GM18526 (cell line): ENCODE results near the gene NCL.

Source experiments
- POLR2A ChIP-seq: IDR thresholded peaks from 3 replicates; pipeline ENCODE4 v1.6.1; 2011; ENCODE audit not compliant: insufficient read length; ENCODE audit errors: extremely low read depth

Gene NCL

GRCh38 chr2:231463698-231464575 lies at the start of gene NCL:
TSS of gene NCL (minus strand) at chr2:231464484. CDS start at chr2:231464353, 131 bp downstream.
- peak; percentile 99 for TF ChIP-seq POLR2A

- no peak for TF ChIP-seq POLR2A
Measured at GRCh38 chr2:231513746-231514224, 49.5 kb upstream of the NCL start.

- TF ChIP-seq POLR2A = no peak
Measured at GRCh38 chr2:231512222-231512621, 47.9 kb upstream of the NCL start.

- TF ChIP-seq POLR2A = no peak
Measured at GRCh38 chr2:231503766-231504165, 39.5 kb upstream of the NCL start.

- TF ChIP-seq POLR2A = no peak
Measured at GRCh38 chr2:231502596-231502995, 38.3 kb upstream of the NCL start.

- TF ChIP-seq POLR2A = no peak
Measured at GRCh38 chr2:231497651-231498050, 33.4 kb upstream of the NCL start.

- TF ChIP-seq POLR2A = no peak
Measured at GRCh38 chr2:231494669-231495068, 30.4 kb upstream of the NCL start.

- no peak for TF ChIP-seq POLR2A
Measured at GRCh38 chr2:231490801-231491200, 26.5 kb upstream of the NCL start.

GRCh38 chr2:231489990-231490389 lies 25.7 kb upstream of the NCL start:
- no peak for TF ChIP-seq POLR2A

GRCh38 chr2:231488331-231488730 lies 24.0 kb upstream of the NCL start:
- TF ChIP-seq POLR2A = no peak

GRCh38 chr2:231486851-231487596 lies 22.7 kb upstream of the NCL start:
- TF ChIP-seq POLR2A = no peak

GRCh38 chr2:231483398-231484329 lies 19.4 kb upstream of the NCL start:
- TF ChIP-seq POLR2A = no peak

- no peak for TF ChIP-seq POLR2A
Measured at GRCh38 chr2:231482806-231483391, 18.6 kb upstream of the NCL start.

- TF ChIP-seq POLR2A = no peak
Measured at GRCh38 chr2:231480781-231481180, 16.5 kb upstream of the NCL start.

GRCh38 chr2:231479455-231479854 lies 15.2 kb upstream of the NCL start:
- no peak for TF ChIP-seq POLR2A

GRCh38 chr2:231476920-231477319 lies 12.6 kb upstream of the NCL start:
- no peak for TF ChIP-seq POLR2A
